ENCODE data around the gene CLSTN2.

DNA sequence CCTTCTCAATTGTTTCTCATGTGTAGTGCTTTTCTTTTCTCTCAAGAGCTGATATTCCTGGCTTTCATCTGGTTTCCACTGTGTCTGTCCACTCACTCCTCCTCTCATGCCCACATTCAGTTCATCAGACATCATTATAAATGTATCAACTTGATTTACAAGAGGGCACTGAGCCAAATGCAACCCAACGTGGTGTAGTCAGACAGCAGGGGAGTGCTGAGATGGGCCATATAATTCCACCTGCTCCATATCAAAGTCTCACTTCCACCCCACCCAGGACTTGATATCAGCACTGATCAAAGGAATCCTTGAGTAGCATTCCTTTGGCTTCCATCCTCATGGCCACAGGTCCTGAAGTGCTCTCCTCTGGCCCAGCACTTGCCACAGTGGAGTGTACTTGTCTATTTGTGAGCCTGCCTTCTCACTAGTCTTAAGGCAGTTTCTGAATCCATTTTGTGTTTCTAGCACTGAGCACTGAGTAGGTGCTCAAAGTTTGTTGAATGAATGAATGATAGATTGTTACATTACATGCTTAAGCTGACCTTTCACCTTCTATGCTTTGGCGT is 252.8 kb downstream of the CLSTN2 start:
- TF ChIP-seq, protein P1, sequence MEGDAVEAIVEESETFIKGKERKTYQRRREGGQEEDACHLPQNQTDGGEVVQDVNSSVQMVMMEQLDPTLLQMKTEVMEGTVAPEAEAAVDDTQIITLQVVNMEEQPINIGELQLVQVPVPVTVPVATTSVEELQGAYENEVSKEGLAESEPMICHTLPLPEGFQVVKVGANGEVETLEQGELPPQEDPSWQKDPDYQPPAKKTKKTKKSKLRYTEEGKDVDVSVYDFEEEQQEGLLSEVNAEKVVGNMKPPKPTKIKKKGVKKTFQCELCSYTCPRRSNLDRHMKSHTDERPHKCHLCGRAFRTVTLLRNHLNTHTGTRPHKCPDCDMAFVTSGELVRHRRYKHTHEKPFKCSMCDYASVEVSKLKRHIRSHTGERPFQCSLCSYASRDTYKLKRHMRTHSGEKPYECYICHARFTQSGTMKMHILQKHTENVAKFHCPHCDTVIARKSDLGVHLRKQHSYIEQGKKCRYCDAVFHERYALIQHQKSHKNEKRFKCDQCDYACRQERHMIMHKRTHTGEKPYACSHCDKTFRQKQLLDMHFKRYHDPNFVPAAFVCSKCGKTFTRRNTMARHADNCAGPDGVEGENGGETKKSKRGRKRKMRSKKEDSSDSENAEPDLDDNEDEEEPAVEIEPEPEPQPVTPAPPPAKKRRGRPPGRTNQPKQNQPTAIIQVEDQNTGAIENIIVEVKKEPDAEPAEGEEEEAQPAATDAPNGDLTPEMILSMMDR (IDR thresholded peaks at IDR 0.05 in 8 of 11, conservative IDR thresholded peaks at IDR 0.05 in 3 of 11), result no peak
- TF ChIP-seq POLR2AphosphoS5 (IDR thresholded peaks at IDR 0.05), result no peak
